Gastrocnemius medialis (tissue), 4 donors: ENCODE measurements around the gene GRIK3.

Experiments
- POLR2A ChIP-seq, 2 donors: fragments of 450-650 bp; IDR thresholded peaks; one replicate each; pipeline ENCODE4 v1.6.1; 2017; ENCODE audit warnings: antibody characterized with exemption in 2 of 2, mild to moderate bottlenecking in 2 of 2, moderate library complexity in 2 of 2
- TF ChIP-seq, protein P1 (sequence below), 5 experiments: fragments of 450-650 bp in 3 of 5; fragments of 200-600 bp in 2 of 5; sonication (generic) in 2 of 5; IDR thresholded peaks in 4 of 5; conservative IDR thresholded peaks in 1 of 5; 1 replicate in 4 of 5; 2 replicates in 1 of 5; pipeline ENCODE4 v1.5.1; 2016 to 2019; ENCODE audit warnings: antibody characterized with exemption in 5 of 5, mild to moderate bottlenecking in 3 of 5, moderate library complexity in 3 of 5

DNA sequence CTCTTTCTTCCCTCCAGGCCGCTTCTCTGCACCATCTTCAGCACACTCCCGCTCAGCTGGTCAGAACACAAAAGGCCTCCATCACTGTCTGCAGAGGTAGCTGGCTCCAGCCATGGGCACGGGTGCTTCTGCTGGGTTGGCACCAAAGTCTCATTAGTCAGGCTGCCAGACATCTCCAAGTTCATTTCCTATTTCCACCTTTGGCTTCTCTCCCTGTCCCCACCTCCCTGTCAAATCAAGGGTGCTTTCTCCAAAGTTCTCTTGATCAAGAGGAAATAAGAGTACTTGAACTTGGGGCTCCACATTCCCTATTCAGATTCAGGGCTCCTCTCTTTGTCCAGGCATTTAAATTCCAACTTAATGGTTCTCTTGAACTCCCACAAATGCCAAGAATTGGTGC is 33.9 kb upstream of the GRIK3 start:
- TF ChIP-seq, protein P1, sequence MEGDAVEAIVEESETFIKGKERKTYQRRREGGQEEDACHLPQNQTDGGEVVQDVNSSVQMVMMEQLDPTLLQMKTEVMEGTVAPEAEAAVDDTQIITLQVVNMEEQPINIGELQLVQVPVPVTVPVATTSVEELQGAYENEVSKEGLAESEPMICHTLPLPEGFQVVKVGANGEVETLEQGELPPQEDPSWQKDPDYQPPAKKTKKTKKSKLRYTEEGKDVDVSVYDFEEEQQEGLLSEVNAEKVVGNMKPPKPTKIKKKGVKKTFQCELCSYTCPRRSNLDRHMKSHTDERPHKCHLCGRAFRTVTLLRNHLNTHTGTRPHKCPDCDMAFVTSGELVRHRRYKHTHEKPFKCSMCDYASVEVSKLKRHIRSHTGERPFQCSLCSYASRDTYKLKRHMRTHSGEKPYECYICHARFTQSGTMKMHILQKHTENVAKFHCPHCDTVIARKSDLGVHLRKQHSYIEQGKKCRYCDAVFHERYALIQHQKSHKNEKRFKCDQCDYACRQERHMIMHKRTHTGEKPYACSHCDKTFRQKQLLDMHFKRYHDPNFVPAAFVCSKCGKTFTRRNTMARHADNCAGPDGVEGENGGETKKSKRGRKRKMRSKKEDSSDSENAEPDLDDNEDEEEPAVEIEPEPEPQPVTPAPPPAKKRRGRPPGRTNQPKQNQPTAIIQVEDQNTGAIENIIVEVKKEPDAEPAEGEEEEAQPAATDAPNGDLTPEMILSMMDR (IDR thresholded peaks at IDR 0.05 in 4 of 5, conservative IDR thresholded peaks at IDR 0.05 in 1 of 5) = no peak
- TF ChIP-seq POLR2A (IDR thresholded peaks at IDR 0.05) = no peak
